IPS-NIHi7 (cell line): Measurements from ENCODE around the gene UGT2B10.
"Not testable (repeated sequence)": the region's sequence is repeated elsewhere in the genome, so short reads cannot be mapped to it uniquely, and the experiment has no call there.

Experiments used
- DNase-seq: peaks from one replicate; pipeline ENCODE4 v3.0.0; 2012; ENCODE audit warnings: mixed read lengths; ENCODE audit errors: extremely low spot score

The UGT2B10 gene

DNA sequence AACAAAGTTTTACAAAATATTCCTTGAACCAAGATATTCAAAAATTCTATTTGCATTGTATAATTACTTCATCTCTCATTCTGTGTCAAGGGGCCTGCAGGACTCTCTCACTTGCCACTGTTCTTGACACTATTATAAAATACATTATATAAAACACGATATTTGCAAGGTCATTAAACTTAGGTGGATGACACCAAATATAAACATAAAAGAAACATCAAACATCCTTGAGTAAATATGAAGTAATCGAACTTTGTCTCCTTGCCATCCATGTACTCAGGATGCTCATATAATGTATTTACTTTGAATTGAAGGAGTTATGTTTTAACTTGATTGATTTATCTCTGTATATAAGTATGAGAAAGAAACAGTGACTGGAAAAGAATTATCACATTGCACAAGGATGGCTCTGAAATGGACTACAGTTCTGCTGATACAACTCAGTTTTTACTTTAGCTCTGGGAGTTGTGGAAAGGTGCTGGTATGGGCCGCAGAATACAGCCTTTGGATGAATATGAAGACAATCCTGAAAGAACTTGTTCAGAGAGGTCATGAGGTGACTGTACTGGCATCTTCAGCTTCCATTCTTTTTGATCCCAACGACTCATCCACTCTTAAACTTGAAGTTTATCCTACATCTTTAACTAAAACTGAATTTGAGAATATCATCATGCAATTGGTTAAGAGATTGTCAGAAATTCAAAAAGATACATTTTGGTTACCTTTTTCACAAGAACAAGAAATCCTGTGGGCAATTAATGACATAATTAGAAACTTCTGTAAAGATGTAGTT is at the start of gene UGT2B10:
Gene UGT2B10, plus strand, starts transcription at position 378 of the 793 bp plus-strand sequence. Its CDS starts 26 bp downstream, at position 404.
- not testable (repeated sequence) for DNase-seq

DNA sequence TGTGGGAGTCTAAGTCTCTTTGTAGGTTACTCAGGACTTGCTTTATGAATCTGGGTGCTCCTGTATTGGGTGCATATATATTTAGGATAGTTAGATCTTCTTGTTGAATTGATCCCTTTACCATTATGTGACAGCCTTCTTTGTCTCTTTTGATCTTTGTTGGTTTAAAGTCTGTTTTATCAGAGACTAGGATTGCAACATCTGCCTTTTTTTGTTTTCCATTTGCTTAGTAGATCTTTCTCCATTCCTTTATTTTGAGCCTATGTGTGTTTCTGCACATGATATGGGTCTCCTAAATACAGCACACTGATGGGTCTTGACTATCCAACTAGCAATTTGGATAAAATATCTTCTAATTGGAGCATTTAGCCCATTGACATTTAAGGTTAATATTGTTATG is 44.0 kb upstream of the UGT2B10 start:
- DNase-seq: not testable (repeated sequence)

DNA sequence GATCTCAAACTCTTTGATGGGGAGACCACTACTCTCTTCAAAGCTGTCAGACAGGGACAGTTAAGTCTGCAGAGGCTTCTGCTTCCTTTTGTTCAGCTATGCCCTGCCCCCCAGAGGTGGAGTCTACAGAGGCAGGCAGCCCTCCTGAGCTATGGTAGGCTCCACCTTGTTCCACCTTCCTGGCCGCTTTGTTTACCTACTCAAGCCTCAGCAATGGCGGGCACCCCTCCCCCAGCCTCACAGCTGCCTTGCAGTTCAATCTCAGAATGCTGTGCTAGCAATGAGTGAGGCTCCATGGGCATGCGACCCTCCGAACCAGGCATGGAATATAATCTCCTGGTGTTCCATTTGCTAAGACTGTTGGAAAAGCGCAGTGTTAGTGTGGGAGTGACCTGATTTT is 42.1 kb upstream of the UGT2B10 start:
- DNase-seq: no peak

DNA sequence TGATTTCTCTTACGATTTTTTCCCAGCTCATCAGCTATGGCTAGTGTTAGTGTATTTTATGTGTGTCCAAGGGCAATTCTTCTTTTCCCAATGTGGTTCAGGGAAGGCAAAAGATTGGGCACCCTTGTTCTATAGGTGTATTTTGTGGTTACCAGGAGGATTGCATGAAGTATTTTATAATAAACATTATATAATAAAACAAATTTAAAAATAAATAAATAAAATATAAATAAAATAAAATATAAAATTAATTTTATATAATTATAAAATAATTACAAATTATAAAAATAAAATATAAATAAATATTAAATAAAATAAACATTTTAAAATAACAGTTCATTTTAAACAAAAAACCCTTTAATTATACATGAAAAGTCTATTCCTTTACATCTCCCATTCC is 35.6 kb upstream of the UGT2B10 start:
- DNase-seq: no peak

DNA sequence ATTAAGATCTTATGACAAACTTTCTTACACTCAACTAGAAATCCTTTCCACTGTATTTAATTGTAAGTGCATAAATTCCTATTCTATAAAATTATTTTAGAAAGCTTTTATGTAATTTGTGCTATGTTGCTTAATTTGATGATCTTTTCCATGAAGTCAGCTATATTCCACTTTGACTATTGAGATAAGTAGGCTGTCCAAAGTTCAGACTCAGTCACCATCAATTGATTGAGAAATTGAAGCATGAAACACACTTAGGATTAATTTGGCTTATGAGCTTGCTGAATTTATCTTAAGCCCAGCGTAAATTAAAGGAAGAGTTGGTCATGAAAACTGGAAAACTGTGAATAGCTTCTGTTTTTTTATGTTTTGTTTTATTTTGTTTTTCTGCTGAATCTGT is 18.7 kb upstream of the UGT2B10 start:
- DNase-seq: no peak

DNA sequence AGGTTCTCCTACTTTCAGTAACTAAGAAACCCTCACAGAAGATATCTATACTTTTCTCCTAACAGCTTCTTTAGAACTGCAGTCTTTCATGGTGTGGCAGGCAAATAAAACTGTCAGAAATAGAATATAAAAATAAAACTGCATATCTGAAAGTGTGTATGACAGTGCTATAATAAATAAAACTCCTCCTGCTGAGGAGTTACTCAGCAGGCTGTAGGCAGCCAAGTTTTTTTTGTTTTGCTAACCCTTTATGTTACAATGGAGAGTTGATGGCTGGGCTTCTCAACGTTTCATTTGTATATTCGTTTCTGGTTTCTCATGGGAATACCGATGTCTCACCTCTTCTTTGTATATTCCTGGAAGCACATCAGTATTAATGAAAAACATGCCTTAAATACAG is 18.2 kb upstream of the UGT2B10 start:
- DNase-seq: no peak

DNA sequence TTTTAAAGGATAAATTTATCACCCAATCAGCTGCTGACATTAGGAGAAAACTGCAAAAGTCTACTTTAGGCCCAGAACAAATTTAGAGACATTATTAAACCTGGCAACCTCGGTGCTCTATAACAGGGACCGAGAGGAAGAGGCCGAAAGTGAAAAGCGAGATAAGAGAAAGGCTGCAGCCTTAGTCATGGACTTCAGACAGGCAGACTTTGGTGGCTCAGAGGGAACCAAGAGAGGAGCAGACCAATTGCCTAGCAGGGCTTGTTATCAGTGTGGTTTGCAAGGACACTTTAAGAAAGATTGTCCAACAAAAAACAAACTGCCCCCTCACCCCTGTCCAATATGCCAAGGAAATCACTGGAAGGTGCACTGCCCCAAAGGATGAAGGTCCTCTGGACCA is 12.8 kb upstream of the UGT2B10 start:
- DNase-seq: no peak

DNA sequence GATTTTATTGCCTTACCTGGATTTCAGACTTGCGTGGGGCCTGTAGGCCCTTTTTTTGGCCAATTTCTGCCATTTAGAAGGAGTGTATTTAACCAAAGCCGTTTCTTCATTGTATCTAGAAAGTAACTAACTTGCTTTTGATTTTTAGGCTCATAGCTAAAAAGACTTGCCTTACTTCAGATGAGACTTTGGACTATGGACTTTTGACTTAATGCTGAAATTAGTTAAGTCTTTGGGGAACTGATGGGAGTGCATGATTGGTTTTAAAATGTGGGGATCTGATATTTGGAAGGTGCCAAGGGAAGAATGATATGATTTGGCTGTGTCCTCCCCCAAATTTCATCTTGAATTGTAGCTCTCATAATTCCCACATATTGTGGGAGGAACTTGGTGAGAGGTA is 7.7 kb upstream of the UGT2B10 start:
- DNase-seq: no peak

DNA sequence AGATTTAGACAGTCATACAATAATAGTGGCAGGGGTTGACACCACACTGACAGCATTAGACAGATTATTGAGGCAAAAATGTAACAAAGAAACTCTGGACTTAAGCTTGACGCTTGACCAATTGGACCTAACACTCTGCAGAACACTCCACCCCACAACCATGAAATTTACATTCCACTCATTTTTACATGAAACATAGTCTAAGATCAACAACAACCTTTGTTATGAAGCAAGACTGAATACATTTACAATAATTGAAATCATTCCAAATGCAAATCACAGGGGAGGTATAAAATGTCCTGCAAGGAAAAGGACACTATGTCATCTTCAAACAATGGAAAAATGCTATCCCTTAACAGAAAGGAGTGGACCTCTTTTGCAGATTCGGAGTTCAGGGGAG is 4.9 kb upstream of the UGT2B10 start:
- DNase-seq: no peak

DNA sequence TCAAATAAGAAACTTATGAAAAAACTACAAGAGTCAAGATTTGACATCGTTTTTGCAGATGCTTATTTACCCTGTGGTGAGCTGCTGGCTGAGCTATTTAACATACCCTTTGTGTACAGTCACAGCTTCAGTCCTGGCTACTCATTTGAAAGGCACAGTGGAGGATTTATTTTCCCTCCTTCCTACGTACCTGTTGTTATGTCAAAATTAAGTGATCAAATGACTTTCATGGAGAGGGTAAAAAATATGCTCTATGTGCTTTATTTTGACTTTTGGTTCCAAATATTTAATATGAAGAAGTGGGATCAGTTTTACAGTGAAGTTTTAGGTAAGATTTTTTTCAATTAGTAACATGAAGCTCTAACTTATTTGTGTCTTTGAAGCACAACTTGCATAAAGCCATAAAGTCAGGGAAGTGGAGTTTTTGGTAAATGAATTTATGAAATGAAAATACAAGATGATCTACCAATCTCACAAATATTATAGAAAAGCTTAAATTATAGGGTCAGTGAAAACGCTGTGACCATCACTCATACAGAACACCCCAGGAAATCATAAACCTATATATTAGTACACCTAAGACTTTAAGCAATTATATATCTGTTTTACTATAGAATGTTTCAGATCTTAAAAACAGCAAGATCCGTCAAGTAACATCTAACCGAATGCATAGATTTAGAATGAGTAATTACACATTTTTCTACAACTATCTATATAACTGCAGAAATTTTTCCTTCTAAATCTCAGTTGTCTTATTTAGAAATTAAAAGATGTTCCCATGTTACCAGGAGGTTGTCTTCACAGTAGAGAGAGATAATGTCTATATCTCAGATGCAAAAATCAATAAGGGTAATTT is 844 bp downstream of the UGT2B10 start:
- not testable (repeated sequence) for DNase-seq

DNA sequence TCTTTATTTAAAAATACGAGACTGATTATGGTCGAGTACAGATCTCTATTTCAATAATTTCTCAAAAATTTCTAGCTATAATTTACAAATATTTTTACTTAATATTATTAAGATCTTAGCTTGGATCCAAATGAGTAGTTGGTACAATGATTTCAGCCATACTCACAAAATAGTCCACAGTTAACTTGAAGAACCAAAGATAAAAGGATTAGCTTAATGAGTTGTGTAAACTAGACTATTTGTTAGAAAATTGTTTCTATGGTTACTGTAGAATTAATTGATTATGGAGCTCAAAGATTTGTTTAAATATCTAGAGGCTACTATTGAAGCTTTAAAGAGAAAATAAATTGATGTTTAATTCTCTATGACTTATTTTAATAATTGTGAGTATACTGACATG is 1.6 kb downstream of the UGT2B10 start:
- no peak for DNase-seq

DNA sequence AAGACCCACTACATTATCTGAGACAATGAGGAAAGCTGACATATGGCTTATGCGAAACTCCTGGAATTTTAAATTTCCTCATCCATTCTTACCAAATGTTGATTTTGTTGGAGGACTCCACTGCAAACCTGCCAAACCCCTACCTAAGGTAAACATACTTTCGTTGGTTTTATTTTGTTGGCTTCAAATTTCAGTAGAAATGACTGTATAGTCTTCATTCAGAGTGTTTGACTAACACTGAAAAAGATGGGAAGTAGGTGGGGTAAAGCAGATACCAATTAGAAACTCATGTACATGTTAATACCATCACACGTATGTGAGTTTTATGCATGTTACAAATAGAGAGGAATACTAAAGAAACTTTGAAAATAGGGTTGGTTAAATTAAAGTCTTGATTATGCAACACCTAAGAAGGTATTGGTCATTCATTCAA is 2.3 kb downstream of the UGT2B10 start:
- DNase-seq: not testable (repeated sequence)

DNA sequence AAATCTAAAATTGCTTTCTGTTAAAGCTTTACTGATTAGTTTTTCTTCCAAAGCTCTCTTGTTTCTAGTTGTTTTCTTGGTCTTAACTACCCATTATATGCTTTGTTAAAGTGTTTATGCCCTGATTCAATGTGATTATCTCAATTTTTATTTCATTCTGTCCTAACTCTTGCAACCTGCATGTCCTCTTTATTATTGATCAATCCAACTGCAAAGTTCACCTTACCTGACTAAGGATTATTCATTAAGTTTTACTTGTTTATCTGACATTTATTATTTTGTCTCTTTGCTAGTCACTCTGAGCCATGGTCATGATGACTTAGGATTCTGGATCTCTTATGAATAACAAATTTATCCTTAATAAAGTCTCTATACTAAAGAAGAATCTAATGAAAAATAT is 15.8 kb downstream of the UGT2B10 start:
- no peak for DNase-seq

DNA sequence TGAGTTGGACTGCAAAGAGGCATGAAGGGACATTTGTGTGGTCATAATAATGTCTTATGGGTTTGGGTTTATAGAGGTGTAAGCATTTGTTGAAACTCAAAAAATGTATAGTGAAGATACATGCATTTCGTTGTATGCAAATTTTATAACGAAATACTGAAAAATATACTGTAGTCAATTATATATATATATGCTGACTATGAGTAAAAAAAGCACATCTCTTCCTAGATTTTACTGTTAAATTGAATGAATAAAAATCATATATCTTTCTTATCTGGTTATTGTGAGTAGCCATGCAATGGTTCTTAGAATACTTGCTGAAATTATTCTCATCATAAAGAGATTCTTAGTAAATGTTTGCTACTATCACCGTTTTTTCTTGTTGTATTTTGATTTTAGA is 34.5 kb downstream of the UGT2B10 start:
- no peak for DNase-seq

DNA sequence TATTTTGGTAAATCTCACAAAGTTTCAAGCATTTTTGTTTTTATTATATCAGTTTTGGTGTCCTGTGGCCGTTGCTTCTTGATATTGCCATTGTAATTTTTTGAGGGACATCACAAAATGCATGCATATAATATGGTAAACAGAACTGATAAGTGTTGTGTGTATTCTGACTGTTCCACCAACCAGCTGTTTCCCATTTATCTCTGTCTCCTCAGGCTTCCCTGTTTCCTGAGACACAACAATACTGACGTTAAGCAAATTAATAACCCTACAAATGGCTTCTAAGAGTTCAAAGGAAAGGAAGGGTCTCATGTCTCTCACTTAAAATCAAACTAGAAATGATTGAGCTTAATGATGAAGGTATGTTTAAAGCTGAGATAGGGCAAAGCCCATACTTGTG is 40.0 kb downstream of the UGT2B10 start:
- DNase-seq: no peak

DNA sequence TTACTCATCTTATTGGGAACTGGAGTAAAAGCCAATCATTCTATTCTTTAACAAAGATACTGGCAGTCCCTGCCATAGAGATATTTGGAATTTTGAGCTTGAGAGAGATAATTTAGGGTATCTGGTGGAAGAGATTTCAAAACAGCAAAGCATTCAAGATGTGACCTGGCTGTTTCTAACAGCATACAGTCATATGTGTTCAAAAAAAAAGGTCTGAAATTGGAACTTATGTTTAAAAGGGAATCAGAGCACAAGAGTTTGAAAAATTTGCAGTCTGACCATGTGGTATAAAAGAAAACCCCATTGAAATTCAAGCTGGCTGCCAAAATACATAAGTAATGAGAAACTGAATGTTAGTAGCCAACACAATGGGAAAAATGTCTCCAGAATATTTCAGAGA is 42.2 kb downstream of the UGT2B10 start:
- no peak for DNase-seq

DNA sequence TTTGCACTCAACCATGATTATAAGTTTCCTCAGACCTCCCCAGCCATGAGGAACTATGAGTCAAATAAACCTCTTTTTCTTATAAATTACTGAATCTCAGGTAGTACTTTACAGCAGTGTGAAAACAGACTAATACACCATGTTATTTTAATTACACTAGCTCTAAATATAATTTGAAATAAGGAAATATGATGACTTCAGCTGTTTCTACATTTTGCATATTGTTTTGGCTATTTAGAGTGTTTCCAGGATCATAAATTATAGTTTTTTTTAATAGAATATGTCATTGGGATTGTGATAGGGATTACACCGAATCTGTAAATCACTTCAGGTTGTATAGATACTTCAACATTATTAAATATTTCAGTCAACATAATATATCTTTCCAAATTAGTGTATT is 43.9 kb downstream of the UGT2B10 start:
- DNase-seq: no peak

DNA sequence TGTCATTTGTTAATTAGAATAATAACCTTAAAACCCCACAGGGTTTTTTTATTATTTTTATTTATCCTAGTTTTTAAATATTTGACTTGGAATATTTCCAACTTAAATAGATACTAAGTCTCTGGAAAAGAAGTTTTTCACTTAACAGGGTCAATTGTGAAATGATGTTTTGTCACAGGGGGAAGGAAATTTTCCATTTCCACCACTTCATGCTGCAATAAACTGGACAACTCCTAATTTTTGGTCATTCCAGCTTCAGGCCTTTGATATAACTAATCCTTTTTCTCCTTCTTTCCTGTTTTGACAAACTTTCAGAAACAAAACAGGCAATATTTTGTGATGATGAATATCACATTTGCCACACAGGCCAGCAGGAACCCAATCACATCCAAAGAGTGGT is 45.3 kb downstream of the UGT2B10 start:
- DNase-seq: no peak

DNA sequence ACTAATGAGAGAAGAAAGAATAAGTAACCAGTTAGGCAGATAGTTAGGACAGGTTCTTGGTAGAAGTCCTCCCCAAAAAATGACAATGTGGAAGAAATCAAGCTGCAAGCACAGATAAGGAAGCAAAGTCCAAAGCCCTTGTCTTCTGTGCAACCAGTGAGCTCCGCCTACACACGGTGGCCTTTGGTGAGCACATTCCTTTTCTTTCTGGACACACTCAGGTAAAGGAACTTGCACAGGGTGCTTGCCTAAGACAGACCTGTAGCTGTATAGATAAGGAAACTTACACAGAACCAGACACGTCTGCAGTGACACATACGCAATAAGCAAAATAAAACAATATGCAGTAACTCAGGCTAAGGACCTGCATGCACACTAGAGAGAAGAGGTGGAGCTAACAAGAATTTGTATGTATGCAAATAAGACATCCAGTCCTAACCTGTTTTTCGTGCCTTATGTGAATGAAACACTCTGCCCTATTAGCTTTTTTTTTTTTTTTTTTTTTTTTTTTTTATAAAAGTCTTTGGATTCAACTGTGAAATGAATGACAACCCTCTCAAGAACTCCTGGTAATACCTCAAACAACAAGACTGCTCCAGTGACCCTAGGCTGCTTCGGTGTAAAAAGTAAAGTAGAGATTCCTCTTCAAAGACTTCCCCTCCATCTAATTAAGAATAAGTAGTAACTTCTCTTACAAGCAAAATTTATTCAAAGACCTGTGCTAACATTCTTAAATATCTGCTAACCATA is 48.8 kb downstream of the UGT2B10 start:
- DNase-seq: no peak

DNA sequence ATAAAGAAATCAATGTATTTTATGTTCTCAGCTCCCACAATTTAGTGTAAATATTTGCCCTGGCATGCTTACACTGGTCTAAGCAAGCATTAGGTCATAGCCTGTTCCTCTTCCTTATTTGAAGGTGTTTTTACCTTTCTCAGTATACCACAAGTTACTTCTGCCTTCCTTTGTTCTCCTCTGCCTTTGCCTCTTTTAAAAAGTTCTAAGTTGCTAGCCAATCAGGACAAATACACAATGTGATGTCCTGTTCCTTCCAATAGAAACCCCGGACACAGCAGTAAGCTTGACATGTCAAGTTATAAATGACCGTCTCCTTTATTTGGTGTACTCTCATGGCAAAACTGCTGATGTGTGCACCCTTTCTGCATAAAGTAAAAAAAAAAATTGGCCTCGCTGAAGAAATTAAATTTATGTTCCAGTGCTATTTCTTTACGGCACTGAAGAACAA is 49.4 kb downstream of the UGT2B10 start:
- no peak for DNase-seq

DNA sequence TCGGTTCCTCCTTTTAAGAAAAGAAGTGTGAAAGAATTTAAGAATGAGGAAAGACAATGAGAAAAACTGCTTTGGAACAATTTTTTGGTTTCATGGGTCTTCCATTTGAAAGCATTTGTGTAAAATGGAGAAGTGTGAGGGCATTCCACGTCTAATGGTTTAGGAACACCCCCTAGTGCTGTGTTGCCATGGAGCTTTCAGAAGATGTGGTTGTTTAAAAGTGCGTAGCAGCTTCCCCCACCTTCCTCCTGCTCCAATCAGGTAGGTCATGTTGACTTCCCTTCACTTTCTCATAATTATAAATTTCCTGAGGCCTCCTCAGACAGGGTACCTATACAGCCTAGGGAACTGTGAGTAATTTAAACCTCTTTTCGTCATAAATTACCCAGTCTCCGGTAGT is 50.0 kb downstream of the UGT2B10 start:
- no peak for DNase-seq

DNA sequence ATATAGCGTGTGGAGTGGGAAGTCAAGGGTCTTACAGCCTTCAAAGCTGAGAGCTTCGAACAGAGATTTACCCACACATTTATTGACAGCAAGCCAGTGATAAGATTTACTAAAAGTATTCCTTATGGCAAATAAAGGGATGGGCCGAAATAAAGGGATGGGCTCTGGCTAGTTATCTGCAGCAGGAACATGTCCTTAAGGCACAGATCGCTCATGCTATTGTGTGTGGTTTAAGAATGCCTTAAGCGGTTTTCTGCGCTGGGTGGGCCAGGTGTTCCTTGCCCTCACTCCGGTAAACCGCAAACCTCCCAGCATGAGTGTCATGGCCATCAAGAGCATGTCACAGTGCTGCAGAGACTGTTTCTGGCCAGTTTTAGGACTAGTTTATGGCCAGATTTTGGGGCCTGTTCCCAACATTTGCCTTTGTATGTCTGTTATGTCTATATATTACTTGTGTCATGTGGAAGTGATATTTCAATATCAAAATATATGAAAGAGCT is 53.5 kb downstream of the UGT2B10 start:
- DNase-seq: no peak
